ENCODE data around the gene CACNA1G.

CACNA1G gene

GRCh38 chr17:50560185-50560824 lies at the start of gene CACNA1G:
CACNA1G (plus strand) TSS chr17:50560715; CDS start chr17:50561460, 745 bp downstream.
- DNase-seq (ENCODE audit: low read depth in 1 of 2, low spot score in 1 of 2): peak; percentile 73 to 76

DNA sequence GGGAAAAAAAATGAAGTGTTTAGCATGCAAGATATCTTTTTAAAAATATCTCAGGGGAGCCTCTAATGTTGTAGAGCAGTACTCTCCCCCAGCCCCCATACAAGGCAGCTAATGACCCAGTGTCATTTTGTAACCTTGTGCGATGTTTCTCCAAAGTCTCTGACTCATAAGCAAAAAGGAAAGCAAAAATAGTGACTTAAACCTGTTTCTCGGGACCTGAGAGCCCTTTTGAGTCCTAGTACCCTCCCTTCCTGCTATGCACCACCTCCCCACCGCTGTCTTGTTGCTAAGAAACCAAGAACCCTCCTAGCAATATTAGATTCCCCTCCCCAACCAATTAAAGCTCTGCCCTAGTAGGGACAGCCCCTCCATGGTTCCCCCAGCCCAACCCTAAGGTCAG lies 49.5 kb upstream of the CACNA1G start:
- peak in 1 of 2 donors; percentile 48 for DNase-seq (ENCODE audit: low read depth in 1 of 2, low spot score in 1 of 2)

DNA sequence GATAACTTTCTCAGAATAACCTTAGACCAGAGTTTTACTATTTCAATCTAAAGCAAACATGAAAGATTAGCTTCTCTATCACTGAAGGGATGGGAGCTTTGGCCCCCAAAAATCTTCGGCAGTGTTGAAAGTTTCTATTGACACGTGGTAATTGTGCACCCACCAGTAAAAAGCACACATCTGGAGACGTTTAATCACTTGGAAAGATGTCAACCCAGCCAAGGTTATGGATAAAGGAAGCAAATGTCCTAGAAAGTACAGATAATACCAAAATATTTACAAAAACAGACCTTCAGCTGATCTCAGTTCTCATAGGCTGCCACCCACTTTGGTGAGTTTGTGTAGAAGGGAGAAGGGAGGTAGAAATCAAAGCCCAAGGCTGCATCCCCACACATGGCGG lies 47.0 kb upstream of the CACNA1G start:
- no peak for DNase-seq (ENCODE audit: low read depth in 1 of 2, low spot score in 1 of 2)

GRCh38 chr17:50514388-50514787 lies 46.1 kb upstream of the CACNA1G start:
- no peak for DNase-seq (ENCODE audit: low read depth in 1 of 2, low spot score in 1 of 2)

DNA sequence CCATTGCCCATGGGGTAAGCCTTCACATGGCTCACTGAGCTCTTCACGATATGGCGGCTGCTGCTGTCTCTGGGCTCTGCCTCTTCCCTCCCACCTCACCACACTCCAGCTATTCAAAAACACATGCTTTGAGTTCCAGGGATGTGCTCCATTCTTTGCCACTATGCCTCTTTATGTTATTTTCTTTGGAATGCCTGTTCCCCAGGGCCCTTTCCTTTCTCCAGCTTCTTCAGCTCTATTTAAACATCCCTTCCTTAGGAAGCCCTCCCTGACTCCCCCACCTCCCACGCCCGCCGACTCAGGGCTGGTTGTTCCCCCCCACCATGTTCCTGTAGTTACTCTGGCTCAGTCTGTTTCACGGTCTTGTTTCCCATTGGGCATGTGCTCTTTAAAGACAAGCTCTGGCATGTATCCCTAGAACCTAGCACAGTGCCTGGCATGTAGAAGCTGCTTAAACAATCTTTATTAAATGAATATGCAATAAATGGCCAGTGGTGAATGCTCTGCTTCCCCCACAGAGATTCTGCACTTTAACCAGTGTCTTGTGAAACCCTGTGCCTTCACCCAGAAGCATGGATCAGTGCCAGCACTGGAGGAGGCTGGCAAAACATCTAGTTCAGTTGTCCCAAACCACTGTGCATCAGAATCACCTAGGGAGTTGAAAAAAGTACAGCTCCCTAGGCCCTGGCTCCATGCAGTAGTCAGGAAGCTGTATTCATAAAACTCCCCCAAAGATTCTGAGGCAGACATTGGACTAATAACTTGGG lies 45.4 kb upstream of the CACNA1G start:
- DNase-seq (ENCODE audit: low read depth in 1 of 2, low spot score in 1 of 2): no peak

DNA sequence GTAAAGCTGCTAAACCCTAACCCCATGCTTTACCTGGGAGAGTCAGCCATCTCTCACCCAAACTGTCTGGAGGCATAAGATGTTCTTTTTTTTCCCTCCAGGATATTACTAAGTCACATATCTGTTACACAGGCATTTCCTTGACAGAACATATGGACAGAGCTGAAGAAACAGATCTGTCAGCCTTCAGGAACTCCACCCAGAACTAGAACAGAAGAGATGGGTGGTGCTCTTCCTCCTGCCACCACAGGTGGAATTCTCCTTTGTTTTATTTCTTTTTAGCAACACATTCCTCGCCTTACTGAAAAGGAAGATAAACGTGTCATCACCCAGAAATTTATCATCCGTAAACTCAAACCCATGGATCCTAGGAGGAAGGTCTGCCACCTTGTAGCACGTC lies 43.5 kb upstream of the CACNA1G start:
- no peak for DNase-seq (ENCODE audit: low read depth in 1 of 2, low spot score in 1 of 2)

GRCh38 chr17:50517504-50518383 lies 42.8 kb upstream of the CACNA1G start:
- no peak for DNase-seq (ENCODE audit: low read depth in 1 of 2, low spot score in 1 of 2)

DNA sequence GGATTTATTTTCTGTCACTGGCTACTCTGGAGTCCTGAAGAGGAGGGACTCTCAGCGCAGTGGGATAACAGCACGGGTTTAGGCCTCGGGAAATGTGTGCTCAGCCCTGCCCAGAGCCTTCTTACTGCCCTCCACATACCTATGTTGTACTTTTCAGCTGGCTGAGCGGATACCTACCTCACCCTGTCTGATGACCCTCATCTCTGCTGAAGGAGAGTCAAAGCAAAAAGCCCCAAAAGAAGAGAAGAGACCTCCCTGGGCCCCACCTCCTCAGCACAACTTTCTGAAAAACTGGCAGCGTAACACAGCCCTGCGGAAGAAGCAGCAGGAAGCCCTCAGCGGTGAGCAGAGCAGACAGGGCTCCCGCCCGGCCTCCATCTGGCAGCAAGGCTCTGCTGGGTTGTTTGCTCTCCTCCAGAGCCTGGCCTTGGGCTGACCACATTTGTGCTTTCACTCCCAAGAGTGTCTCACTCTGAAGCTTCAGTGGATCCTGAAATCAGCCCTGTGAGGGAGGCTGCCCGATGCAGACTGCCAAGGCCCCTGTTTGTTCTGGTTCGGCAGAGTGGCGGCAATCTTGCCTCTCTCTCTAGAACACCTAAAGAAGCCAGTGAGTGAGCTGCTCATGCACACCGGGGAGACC lies 42.0 kb upstream of the CACNA1G start:
- DNase-seq (ENCODE audit: low read depth in 1 of 2, low spot score in 1 of 2): no peak

DNA sequence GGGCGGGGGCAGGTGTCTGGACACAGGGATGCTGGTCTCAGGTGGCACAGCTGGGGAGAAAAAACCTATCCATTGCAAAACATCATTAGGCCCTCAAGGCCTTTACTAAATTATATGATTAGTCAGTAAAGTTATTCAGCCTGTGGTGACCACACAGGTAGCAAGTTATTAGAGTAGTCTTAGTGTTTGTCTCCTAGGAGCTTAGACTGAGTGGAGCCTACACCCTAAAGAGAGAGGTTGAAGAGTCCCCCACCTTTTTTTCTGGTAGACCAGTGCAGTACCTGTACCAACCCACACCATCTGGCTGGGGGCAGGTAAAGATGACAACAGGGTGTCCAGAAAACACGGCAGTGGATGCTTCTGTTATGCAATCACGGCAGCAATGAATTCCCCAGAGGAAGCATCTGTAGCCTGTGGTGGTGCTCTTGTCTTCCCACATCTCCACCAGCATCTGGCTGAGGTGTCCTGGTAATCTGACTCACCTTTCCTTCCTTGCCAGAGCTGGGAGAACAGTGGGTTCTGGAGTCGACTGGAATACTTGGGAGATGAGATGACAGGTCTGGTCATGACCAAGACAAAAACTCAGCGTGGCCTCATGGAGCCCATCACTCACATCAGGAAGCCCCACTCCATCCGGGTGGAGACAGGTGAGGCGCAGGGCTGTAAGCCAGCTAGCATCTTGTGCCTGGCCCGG lies 41.2 kb upstream of the CACNA1G start:
- no peak for DNase-seq (ENCODE audit: low read depth in 1 of 2, low spot score in 1 of 2)

DNA sequence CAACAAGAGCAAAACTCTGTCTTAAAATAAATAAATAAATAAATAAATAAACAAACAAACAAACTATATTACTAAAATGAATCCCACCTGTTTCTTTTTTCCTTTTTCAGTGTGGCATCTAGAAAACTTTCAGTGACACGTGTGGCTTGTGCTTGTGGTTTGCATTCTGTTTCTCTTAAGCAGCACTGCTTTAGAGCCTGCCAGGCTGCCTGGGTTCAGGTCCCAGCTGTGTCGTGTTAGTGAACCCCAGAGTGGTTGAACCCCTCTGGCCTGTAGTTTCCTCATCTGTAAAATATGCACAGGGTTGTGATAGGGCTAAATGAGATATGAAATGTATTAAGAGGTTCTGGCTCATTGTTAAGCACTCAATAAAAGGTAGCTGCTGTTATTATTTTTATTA lies 40.0 kb upstream of the CACNA1G start:
- DNase-seq (ENCODE audit: low read depth in 1 of 2, low spot score in 1 of 2): no peak

- no peak for DNase-seq (ENCODE audit: low read depth in 1 of 2, low spot score in 1 of 2)
Observed at GRCh38 chr17:50521514-50521913, 39.0 kb upstream of the CACNA1G start.

DNA sequence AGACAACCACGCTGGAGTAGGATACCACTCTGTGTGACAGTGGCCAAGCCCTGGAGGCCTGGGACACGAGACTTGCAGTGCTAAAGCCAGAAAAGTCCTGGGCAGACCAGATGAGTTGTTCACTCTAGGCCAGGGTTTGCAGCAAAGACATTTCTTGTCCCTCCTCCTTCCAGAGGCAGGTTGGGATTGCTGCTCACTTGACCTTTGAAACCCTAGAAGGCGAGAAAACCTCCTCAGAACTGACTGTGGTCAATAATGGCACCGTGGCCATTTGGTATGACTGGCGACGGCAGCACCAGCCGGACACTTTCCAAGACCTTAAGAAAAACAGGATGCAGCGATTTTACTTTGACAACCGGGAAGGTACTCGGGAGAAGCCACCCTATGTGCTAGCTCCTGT lies 37.7 kb upstream of the CACNA1G start:
- DNase-seq (ENCODE audit: low read depth in 1 of 2, low spot score in 1 of 2): no peak

DNA sequence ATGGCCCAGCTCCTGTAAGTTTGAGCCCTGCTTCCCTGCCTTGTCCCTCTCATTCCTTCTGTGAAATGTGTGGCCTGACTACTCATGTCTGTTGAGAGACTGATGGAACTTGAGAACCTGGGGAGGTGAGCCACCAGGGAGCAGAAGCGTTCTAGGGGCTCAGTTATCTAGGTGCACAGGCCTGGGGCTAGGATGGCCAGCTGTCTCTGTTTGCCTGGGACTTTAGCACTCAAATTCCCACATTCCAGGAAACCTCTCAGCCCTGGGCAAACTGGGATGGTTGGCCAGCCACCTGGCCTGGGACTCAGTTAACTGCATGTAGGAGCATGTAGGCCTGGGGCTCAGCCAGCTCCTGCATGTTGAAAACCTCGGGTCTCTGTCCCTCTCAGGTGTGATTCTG lies 37.3 kb upstream of the CACNA1G start:
- no peak for DNase-seq (ENCODE audit: low read depth in 1 of 2, low spot score in 1 of 2)

DNA sequence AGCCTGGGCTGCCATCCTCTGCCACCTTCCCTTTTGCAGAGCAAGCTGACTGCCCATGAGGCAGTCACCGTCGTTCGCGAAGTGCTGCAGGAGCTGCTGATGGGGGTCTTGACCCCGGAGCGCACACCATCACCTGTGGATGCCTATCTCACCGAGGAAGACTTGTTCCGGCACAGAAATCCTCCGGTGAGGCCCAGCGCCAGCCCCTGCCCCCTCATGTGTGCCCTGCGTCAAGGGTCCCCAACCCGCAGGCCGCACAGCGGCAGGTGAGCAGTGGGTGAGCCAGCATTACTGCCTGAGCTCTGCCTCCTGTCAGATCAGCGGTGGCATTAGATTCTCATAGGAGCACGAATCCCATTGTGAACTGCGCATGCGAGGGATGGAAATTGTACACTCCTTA lies 35.7 kb upstream of the CACNA1G start:
- DNase-seq (ENCODE audit: low read depth in 1 of 2, low spot score in 1 of 2): no peak

DNA sequence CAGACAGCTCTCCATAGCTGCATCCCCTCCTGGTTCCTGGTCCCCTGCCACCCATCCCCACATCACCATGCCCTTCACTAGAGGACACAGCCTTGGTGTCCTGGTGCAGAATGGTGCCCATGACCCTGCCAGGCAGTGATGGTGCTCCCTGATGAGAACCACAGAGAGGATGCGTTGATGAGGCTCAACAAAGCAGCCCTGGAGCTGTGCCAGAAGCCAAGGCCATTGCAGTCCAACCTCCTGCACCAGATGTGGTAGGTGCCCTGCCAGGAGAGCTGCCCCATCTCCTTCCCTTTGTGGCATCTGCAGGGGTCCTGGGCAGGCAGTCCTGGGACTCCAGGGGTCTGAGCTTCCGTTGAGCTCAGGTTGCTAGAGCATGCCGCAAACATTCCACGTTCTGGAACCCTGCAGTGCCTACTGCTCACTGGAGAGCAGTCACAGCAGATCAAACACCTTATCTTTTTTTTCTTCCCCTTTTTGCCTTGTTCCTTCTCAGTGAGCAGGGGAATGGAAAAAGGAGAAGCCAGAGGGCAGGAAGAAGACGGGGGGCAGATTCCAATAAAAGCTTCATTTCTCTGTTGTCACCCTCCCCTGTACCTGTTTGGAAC lies 33.3 kb upstream of the CACNA1G start:
- DNase-seq (ENCODE audit: low read depth in 1 of 2, low spot score in 1 of 2): no peak

GRCh38 chr17:50527949-50528474 lies 32.5 kb upstream of the CACNA1G start:
- DNase-seq (ENCODE audit: low read depth in 1 of 2, low spot score in 1 of 2): no peak

DNA sequence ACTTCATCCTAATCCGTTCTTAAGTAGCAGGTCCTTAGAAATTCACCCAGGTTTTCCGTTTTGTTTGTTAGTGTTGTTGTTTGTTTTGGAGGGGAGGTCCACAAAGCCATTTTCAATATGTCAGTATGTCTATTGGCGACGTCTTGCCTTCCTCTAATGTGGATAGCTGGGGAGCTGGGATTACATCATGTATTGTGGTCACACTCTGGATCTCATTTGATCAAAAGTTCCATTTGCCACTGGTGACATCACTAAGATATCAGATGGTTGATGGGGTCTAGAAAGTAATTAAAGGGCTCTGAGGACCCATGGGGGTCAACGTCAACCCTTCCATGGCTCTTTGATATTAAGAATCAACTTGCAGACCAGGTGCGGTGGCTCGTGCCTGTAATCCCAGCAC lies 30.7 kb upstream of the CACNA1G start:
- DNase-seq (ENCODE audit: low read depth in 1 of 2, low spot score in 1 of 2): no peak

GRCh38 chr17:50531428-50532025 lies 29.0 kb upstream of the CACNA1G start:
- no peak for DNase-seq (ENCODE audit: low read depth in 1 of 2, low spot score in 1 of 2)

- no peak for DNase-seq (ENCODE audit: low read depth in 1 of 2, low spot score in 1 of 2)
Observed at GRCh38 chr17:50532452-50533024, 28.0 kb upstream of the CACNA1G start, which contains the start of gene EPN3. EPN3 (plus strand) TSS chr17:50532735; CDS start chr17:50536557, 3,822 bp downstream.
